ENCODE data around the gene RXFP2.

RXFP2 gene

DNA sequence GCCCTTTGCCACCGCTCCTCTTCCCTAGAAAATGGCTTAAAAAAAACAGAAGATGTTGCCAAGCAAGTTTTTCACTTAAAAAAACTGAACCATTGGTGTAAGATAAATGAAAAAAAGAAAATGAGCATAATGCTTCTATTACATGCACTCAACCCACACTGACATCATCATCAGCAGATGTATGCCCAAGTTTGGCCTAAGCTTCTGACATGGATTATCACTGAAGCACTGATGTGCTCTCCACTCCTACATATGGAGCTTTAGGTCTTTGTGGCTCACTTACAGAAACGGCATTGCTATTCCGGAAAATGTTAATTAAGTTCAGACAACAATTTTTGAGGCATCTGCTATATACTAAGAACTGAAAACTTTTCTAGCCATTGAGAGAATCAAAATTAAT is 8.0 kb downstream of the RXFP2 start:
- no peaks in the 10 kb centered on the region for H3K27me3 ChIP-seq (replicated peaks; ENCODE audit: insufficient read depth, low read length)
- no peak overlapping the region for H3K27ac ChIP-seq (ENCODE audit: low read length)
- no peaks in the 10 kb centered on the region for H3K79me2 ChIP-seq (ENCODE audit: low read length)
- H3K9me3 ChIP-seq (replicated peaks; ENCODE audit: insufficient read depth, low read length), result no peaks in the 10 kb centered on the region
- no peak overlapping the region for H3K4me2 ChIP-seq (ENCODE audit: low read depth, low read length)
- TF ChIP-seq EZH2 (optimal IDR thresholded peaks at IDR 0.05; ENCODE audit: low read depth, low read length) (no peak), EZH2phosphoT487 (IDR thresholded peaks at IDR 0.05; ENCODE audit: low read length) (no peak)
- TF ChIP-seq, protein P1, sequence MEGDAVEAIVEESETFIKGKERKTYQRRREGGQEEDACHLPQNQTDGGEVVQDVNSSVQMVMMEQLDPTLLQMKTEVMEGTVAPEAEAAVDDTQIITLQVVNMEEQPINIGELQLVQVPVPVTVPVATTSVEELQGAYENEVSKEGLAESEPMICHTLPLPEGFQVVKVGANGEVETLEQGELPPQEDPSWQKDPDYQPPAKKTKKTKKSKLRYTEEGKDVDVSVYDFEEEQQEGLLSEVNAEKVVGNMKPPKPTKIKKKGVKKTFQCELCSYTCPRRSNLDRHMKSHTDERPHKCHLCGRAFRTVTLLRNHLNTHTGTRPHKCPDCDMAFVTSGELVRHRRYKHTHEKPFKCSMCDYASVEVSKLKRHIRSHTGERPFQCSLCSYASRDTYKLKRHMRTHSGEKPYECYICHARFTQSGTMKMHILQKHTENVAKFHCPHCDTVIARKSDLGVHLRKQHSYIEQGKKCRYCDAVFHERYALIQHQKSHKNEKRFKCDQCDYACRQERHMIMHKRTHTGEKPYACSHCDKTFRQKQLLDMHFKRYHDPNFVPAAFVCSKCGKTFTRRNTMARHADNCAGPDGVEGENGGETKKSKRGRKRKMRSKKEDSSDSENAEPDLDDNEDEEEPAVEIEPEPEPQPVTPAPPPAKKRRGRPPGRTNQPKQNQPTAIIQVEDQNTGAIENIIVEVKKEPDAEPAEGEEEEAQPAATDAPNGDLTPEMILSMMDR (IDR thresholded peaks at IDR 0.05; ENCODE audit: low read length), result no peak
- H4K20me1 ChIP-seq (ENCODE audit: insufficient read depth, low read length), result no peaks in the 10 kb centered on the region
- H2AFZ ChIP-seq (ENCODE audit: low read length), result no peak overlapping the region
- no peaks in the 10 kb centered on the region for H3F3A ChIP-seq (ENCODE audit: insufficient read depth, low read length)
- H3K4me3 ChIP-seq (ENCODE audit: low read length), result no peak overlapping the region
- H3K9ac ChIP-seq (ENCODE audit: low read length), result no peak overlapping the region
- H3K9me2 ChIP-seq (replicated peaks; ENCODE audit: insufficient read depth, low read length), result no peaks in the 10 kb centered on the region
- no peaks in the 10 kb centered on the region for H3K36me3 ChIP-seq (replicated peaks; ENCODE audit: insufficient read depth, low read length)
- H3K4me1 ChIP-seq (ENCODE audit: low read length), result no peaks in the 10 kb centered on the region
- DNase-seq, result no peak

DNA sequence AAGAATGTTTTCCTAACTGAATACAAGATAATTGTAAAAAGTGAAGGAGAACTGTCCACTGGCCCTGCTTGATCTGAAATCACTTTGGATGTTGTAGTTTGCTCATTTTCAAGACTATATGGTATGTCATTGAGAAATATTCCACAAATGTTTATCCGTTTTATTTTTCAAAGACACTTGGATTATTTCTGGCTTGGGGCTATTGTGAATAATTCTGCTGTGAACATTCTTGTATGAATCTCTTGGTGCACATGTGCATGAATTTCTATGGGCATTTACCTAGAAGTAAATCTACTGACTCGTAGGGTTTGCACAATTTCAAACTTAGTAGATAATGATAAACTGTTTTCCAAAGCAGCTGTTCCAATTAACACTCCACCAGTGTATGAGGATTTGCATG is 8.6 kb downstream of the RXFP2 start:
- H3K4me3 ChIP-seq (ENCODE audit: low read length), result no peak overlapping the region
- H3K9me2 ChIP-seq (replicated peaks; ENCODE audit: insufficient read depth, low read length), result no peaks in the 10 kb centered on the region
- H3K9ac ChIP-seq (ENCODE audit: low read length), result no peak overlapping the region
- H3K79me2 ChIP-seq (ENCODE audit: low read length), result no peaks in the 10 kb centered on the region
- H3K4me1 ChIP-seq (ENCODE audit: low read length), result no peaks in the 10 kb centered on the region
- H3K27ac ChIP-seq (ENCODE audit: low read length), result no peak overlapping the region
- H3K36me3 ChIP-seq (replicated peaks; ENCODE audit: insufficient read depth, low read length), result no peaks in the 10 kb centered on the region
- DNase-seq, result no peak
- H3K27me3 ChIP-seq (replicated peaks; ENCODE audit: insufficient read depth, low read length), result no peaks in the 10 kb centered on the region
- H4K20me1 ChIP-seq (ENCODE audit: insufficient read depth, low read length), result no peaks in the 10 kb centered on the region
- no peak overlapping the region for H3K4me2 ChIP-seq (ENCODE audit: low read depth, low read length)
- H2AFZ ChIP-seq (ENCODE audit: low read length), result no peak overlapping the region
- TF ChIP-seq EZH2phosphoT487 (IDR thresholded peaks at IDR 0.05; ENCODE audit: low read length), result no peak
- TF ChIP-seq EZH2 (optimal IDR thresholded peaks at IDR 0.05; ENCODE audit: low read depth, low read length), result no peak
- TF ChIP-seq, protein P1 (IDR thresholded peaks at IDR 0.05; ENCODE audit: low read length), result no peak
- H3F3A ChIP-seq (ENCODE audit: insufficient read depth, low read length), result no peaks in the 10 kb centered on the region
- no peaks in the 10 kb centered on the region for H3K9me3 ChIP-seq (replicated peaks; ENCODE audit: insufficient read depth, low read length)

DNA sequence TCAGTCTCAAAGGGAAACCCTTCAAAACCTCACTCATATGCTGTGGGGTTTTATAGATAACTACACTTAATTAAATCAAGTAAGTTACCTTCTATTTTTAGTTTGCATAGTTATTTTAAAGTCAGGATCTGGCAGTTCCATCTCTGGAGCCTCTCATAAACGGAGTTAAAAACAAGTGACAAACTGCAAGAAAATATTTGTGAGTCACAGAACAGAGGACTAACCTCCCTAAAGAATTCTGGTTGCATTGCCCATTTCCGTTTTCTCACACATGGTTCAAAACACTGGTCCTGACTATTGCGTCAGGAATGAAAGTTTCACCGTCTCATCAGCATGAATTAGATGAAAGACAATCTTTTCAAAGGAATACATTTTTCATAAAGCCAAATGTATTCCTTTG is 10.6 kb downstream of the RXFP2 start:
- no peaks in the 10 kb centered on the region for H3F3A ChIP-seq (ENCODE audit: insufficient read depth, low read length)
- no peak overlapping the region for H3K9ac ChIP-seq (ENCODE audit: low read length)
- no peak for TF ChIP-seq EZH2phosphoT487 (IDR thresholded peaks at IDR 0.05; ENCODE audit: low read length)
- TF ChIP-seq, protein P1 (IDR thresholded peaks at IDR 0.05; ENCODE audit: low read length), result no peak
- no peak for TF ChIP-seq EZH2 (optimal IDR thresholded peaks at IDR 0.05; ENCODE audit: low read depth, low read length)
- DNase-seq, result no peak
- no peaks in the 10 kb centered on the region for H3K9me3 ChIP-seq (replicated peaks; ENCODE audit: insufficient read depth, low read length)
- no peaks in the 10 kb centered on the region for H4K20me1 ChIP-seq (ENCODE audit: insufficient read depth, low read length)
- no peak overlapping the region for H2AFZ ChIP-seq (ENCODE audit: low read length)
- H3K27me3 ChIP-seq (replicated peaks; ENCODE audit: insufficient read depth, low read length), result no peaks in the 10 kb centered on the region
- H3K36me3 ChIP-seq (replicated peaks; ENCODE audit: insufficient read depth, low read length), result no peaks in the 10 kb centered on the region
- H3K4me3 ChIP-seq (ENCODE audit: low read length), result no peak overlapping the region
- no peak overlapping the region for H3K27ac ChIP-seq (ENCODE audit: low read length)
- no peaks in the 10 kb centered on the region for H3K79me2 ChIP-seq (ENCODE audit: low read length)
- no peaks in the 10 kb centered on the region for H3K9me2 ChIP-seq (replicated peaks; ENCODE audit: insufficient read depth, low read length)
- no peak overlapping the region for H3K4me2 ChIP-seq (ENCODE audit: low read depth, low read length)
- no peaks in the 10 kb centered on the region for H3K4me1 ChIP-seq (ENCODE audit: low read length)

Measured in MM.1S (cell line).